ENCODE results near the gene RPL7A. TPM values are rescaled to one million over a fixed set of nuclear protein-coding genes. Genes with fewer than 3 reads are reported as not detected.

Gene RPL7A
- total and polyA plus RNA-seq, 2 of the 4 experiments (the other 2 are of a cell fraction): 3,220 to 4,096 TPM

DNA sequence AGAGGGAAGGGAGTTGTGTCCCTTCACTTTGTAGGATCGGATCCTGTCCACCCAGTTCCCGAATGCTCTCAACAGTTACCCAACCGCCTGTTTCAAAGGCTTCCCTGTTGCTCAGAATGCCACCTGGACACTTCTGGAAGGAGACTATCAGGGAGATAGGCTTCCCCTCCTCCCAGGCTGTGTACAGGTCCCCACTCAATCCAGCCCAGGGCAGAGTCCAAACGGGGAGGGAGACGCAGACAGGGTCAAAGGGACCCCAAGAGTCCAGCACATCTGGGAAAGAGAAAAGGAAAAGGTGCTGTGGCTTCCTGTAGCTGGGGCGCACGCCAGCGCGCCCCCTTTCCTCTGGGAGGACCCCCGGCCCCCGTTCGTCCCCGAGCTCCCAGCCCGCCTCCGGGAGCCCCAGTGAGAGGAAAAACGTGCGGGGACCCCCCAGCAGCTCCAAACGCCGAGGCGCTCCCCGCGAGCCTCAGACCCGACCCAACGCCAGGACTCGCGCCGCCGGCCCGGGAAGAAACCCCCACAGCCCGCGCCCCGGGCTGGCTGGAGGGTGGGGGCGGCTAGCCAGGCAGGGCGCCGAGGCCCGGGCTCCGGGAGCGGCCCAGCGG lies 27.2 kb downstream of the RPL7A start:
- DNase-seq (peak; percentile 46), ATAC-seq (ENCODE audit: low read depth) (peak; percentile 13)
- peak overlapping the region; percentile 12; the same call in 1 of the 2 replicates for H3K18ac ChIP-seq (ENCODE audit: low read depth, low read length)
- peaks cover 50% of the 10 kb centered on the region for H4K20me1 ChIP-seq (ENCODE audit: insufficient read depth, low read length)
- H3K4ac ChIP-seq (ENCODE audit: low read depth, low read length): peak overlapping the region; percentile 85
- in situ Hi-C loops (cut with MboI; ENCODE audit: low sequenced_read_pairs): no loop called here
- peak overlapping the region; percentile 87 for H3K23ac ChIP-seq (ENCODE audit: low read depth, low read length)
- intact Hi-C loops (cut with micrococcal nuclease): no loop called here
- peak overlapping the region; percentile 69 for H3K4me3 ChIP-seq (ENCODE audit: insufficient read depth, low read depth, low read length)
- peak overlapping the region; percentile 65 for H4K91ac ChIP-seq (ENCODE audit: insufficient read depth, low read depth, low read length)
- WGBS, 2 experiments (ENCODE audit: extremely low coverage in 2 of 2, insufficient read length in 1 of 2): no CpG with 5 or more reads among the region's 39 CpGs
- no TSS peak for BruUV-seq (replicated peaks)
- 0 out of 3 replicates have a peak overlapping the region, but pooled peaks have one; percentile 3 for H2BK15ac ChIP-seq (ENCODE audit: low read depth, low read length)
- H3K79me1 ChIP-seq (ENCODE audit: low read depth in 1 of 2, low read length in 2 of 2): peaks cover 7 to 33% of the 10 kb centered on the region in 2 experiments; a peak in 3 of 4 replicates
- peak overlapping the region; percentile 94 for H2AK9ac ChIP-seq (replicated peaks; ENCODE audit: low read depth, low read length, poor library complexity)
- peak overlapping the region; percentile 91 for H3K56ac ChIP-seq (ENCODE audit: extremely low read depth, insufficient read depth, low read length)
- peak overlapping the region; percentile 97 for H3K9ac ChIP-seq (ENCODE audit: low read depth, low read length)
- ChIA-PET CTCF (no interaction called here), POLR2A (ENCODE audit: unreplicated experiment) (no interaction called here)
- peak overlapping the region; percentile 58; the same call in 1 of the 2 replicates for H2BK120ac ChIP-seq (ENCODE audit: low read depth, low read length)
- peak overlapping the region; percentile 76 for H2AK5ac ChIP-seq (ENCODE audit: low read depth, low read length)
- dilution Hi-C loops (cut with HindIII; ENCODE audit: low sequenced_read_pairs, unreplicated experiment): no loop called here
- H2BK5ac ChIP-seq (ENCODE audit: low read depth, low read length, poor library complexity, severe bottlenecking): peak overlapping the region; percentile 86
- peak overlapping the region; percentile 97 for H3K4me2 ChIP-seq (ENCODE audit: low read depth, low read length)
- peak overlapping the region; percentile 89 for H3K14ac ChIP-seq (replicated peaks; ENCODE audit: low read depth, low read length)
- peak overlapping the region; percentile 4 for H4K5ac ChIP-seq (ENCODE audit: low read depth, low read length)
- H4K8ac ChIP-seq (ENCODE audit: low read depth in 2 of 2, low read length in 2 of 2): peak overlapping the region; percentile 11 to 82; a peak in 2 of 4 replicates
- peak overlapping the region; percentile 89 for H3K27ac ChIP-seq (ENCODE audit: insufficient read depth, low read length)
- H3K36me3 ChIP-seq (ENCODE audit: control insufficient read depth, insufficient read depth, low read length): peaks cover 24% of the 10 kb centered on the region
- peaks cover 11% of the 10 kb centered on the region for H3K4me1 ChIP-seq (ENCODE audit: control insufficient read depth, insufficient read depth, low read length)
- H3K27me3 ChIP-seq (ENCODE audit: control insufficient read depth, insufficient read depth, low read length): no peaks in the 10 kb centered on the region
- peaks cover 20% of the 10 kb centered on the region for H3K9me1 ChIP-seq (ENCODE audit: insufficient read depth, low read length)
- no peak overlapping the region for H2BK20ac ChIP-seq (ENCODE audit: low read depth, low read length)
- no peaks in the 10 kb centered on the region for H3K9me3 ChIP-seq (ENCODE audit: control insufficient read depth, insufficient read depth, low read length)
- peak overlapping the region; percentile 94 for H2AFZ ChIP-seq (replicated peaks; ENCODE audit: low read length, poor library complexity)
- TF ChIP-seq BHLHE40 (IDR thresholded peaks at IDR 0.05; ENCODE audit: low read depth, low read length) (no peak), FOS (IDR thresholded peaks at IDR 0.05; ENCODE audit: low read depth, low read length) (no peak), SMC3 (IDR thresholded peaks at IDR 0.05; ENCODE audit: low read depth, low read length) (no peak), RAD21 (IDR thresholded peaks at IDR 0.05; ENCODE audit: low read length) (no peak), MAFK (IDR thresholded peaks at IDR 0.05; ENCODE audit: low read depth, low read length) (no peak), NFE2L2 (IDR thresholded peaks at IDR 0.05; ENCODE audit: low read depth, low read length) (no peak), CHD1 (IDR thresholded peaks at IDR 0.05; ENCODE audit: low read depth, low read length) (peak; percentile 86; the same call in 1 of the 2 replicates), RCOR1 (IDR thresholded peaks at IDR 0.05; ENCODE audit: insufficient replicate concordance, low read length) (no peak), MXI1 (IDR thresholded peaks at IDR 0.05; ENCODE audit: borderline replicate concordance, low read depth, low read length) (0 out of 2 replicates have a peak, but pooled peaks have one; percentile 6), RFX5 (IDR thresholded peaks at IDR 0.05; ENCODE audit: low read depth, low read length) (no peak), POLR2A (IDR thresholded peaks at IDR 0.05; ENCODE audit: low read depth, low read length) (no peak; the same call in 1 of the 2 replicates), CEBPB (IDR thresholded peaks at IDR 0.05; ENCODE audit: low read depth, low read length) (no peak; the same call in 1 of the 2 replicates)
- TF ChIP-seq, protein P1, sequence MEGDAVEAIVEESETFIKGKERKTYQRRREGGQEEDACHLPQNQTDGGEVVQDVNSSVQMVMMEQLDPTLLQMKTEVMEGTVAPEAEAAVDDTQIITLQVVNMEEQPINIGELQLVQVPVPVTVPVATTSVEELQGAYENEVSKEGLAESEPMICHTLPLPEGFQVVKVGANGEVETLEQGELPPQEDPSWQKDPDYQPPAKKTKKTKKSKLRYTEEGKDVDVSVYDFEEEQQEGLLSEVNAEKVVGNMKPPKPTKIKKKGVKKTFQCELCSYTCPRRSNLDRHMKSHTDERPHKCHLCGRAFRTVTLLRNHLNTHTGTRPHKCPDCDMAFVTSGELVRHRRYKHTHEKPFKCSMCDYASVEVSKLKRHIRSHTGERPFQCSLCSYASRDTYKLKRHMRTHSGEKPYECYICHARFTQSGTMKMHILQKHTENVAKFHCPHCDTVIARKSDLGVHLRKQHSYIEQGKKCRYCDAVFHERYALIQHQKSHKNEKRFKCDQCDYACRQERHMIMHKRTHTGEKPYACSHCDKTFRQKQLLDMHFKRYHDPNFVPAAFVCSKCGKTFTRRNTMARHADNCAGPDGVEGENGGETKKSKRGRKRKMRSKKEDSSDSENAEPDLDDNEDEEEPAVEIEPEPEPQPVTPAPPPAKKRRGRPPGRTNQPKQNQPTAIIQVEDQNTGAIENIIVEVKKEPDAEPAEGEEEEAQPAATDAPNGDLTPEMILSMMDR (conservative IDR thresholded peaks at IDR 0.05; ENCODE audit: low read depth, low read length): 0 out of 2 replicates have a peak, but pooled peaks have one; percentile 20
- TF ChIP-seq, protein P2, sequence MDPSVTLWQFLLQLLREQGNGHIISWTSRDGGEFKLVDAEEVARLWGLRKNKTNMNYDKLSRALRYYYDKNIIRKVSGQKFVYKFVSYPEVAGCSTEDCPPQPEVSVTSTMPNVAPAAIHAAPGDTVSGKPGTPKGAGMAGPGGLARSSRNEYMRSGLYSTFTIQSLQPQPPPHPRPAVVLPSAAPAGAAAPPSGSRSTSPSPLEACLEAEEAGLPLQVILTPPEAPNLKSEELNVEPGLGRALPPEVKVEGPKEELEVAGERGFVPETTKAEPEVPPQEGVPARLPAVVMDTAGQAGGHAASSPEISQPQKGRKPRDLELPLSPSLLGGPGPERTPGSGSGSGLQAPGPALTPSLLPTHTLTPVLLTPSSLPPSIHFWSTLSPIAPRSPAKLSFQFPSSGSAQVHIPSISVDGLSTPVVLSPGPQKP (IDR thresholded peaks at IDR 0.05; ENCODE audit: borderline replicate concordance, low read depth, low read length): no peak
- TF ChIP-seq, protein P3, sequence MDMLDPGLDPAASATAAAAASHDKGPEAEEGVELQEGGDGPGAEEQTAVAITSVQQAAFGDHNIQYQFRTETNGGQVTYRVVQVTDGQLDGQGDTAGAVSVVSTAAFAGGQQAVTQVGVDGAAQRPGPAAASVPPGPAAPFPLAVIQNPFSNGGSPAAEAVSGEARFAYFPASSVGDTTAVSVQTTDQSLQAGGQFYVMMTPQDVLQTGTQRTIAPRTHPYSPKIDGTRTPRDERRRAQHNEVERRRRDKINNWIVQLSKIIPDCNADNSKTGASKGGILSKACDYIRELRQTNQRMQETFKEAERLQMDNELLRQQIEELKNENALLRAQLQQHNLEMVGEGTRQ (IDR thresholded peaks at IDR 0.05; ENCODE audit: low read depth, low read length): no peak

Measured in IMR-90 (cell line).